ENCODE data around the gene RYR2.
"Not testable (repeated sequence)": the region's sequence is repeated elsewhere in the genome, so short reads cannot be mapped to it uniquely, and the experiment has no call there.

DNA sequence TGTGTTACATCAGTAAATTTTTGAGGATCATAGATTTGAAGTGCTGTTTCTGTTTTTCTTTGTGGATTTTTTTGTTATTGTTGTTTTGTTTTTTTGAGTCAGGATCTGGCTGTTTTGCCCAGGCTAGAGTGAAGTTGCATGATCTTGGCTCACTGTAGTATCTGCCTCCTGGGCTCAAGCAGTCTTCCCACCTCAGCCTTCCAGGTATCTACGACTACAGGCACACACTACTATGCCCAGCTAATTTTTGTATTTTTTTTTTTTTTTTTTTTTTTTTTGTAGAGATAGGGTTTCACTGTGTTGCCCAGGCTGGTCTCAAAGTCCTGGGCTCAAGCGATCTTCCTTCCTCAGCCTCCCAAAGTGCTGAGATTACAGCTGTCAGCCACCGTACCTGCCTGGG is 236.0 kb downstream of the RYR2 start:
- TF ChIP-seq, protein P1, sequence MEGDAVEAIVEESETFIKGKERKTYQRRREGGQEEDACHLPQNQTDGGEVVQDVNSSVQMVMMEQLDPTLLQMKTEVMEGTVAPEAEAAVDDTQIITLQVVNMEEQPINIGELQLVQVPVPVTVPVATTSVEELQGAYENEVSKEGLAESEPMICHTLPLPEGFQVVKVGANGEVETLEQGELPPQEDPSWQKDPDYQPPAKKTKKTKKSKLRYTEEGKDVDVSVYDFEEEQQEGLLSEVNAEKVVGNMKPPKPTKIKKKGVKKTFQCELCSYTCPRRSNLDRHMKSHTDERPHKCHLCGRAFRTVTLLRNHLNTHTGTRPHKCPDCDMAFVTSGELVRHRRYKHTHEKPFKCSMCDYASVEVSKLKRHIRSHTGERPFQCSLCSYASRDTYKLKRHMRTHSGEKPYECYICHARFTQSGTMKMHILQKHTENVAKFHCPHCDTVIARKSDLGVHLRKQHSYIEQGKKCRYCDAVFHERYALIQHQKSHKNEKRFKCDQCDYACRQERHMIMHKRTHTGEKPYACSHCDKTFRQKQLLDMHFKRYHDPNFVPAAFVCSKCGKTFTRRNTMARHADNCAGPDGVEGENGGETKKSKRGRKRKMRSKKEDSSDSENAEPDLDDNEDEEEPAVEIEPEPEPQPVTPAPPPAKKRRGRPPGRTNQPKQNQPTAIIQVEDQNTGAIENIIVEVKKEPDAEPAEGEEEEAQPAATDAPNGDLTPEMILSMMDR (IDR thresholded peaks at IDR 0.05): not testable (repeated sequence)
- not testable (repeated sequence) for TF ChIP-seq EP300 (IDR thresholded peaks at IDR 0.05; ENCODE audit: low read depth)
